ENCODE measurements around the gene RPS18. TPM values are rescaled to one million over a fixed set of nuclear protein-coding genes. Genes with fewer than 3 reads are reported as not detected.
A peak's percentile ranks its signal among the peaks of the same experiment; 100 is the strongest.

The RPS18 gene
- total and polyA plus RNA-seq, 9 of the 15 experiments (the other 6 are each of a cell fraction or from before 2014, with no cell fraction given): 5,023 to 17,516 (median 8,131) TPM

GRCh38 chr6:33248932-33249731 is 22.7 kb upstream of the RPS18 start (continued):
- TF ChIP-seq RNF219 (CRISPR knock-in tag; IDR thresholded peaks at IDR 0.05): no peak
- TF ChIP-seq TEAD2 (tag; IDR thresholded peaks at IDR 0.05): no peak
- TF ChIP-seq HDAC8 (tag; IDR thresholded peaks at IDR 0.05): peak; percentile 69; the same call in 1 of the 2 replicates
- TF ChIP-seq USF2 (CRISPR knock-in tag; IDR thresholded peaks at IDR 0.05): peak; percentile 12; the same call in 1 of the 2 replicates
- no peak for TF ChIP-seq ETS2 (tag; IDR thresholded peaks at IDR 0.05; ENCODE audit: borderline replicate concordance, poor library complexity, severe bottlenecking)
- no peak for TF ChIP-seq ZNF274 (IDR thresholded peaks at IDR 0.05; ENCODE audit: borderline replicate concordance, low read depth, low read length)
- no peak for TF ChIP-seq ZNF174 (CRISPR knock-in tag; IDR thresholded peaks at IDR 0.05)
- TF ChIP-seq POLR2AphosphoS2 (IDR thresholded peaks at IDR 0.05; ENCODE audit: low read length): peak; percentile 96
- no peak for TF ChIP-seq ZNF699 (CRISPR knock-in tag; IDR thresholded peaks at IDR 0.05; ENCODE audit: insufficient replicate concordance)
- TF ChIP-seq MAX (CRISPR knock-in tag; IDR thresholded peaks at IDR 0.05): peak; percentile 82
- no peak for TF ChIP-seq ZNF277 (CRISPR knock-in tag; IDR thresholded peaks at IDR 0.05; ENCODE audit: borderline replicate concordance)
- TF ChIP-seq MIER1 (IDR thresholded peaks at IDR 0.05; ENCODE audit: low read depth): no peak
- 0 out of 2 replicates have a peak, but pooled peaks have one; percentile 49 for TF ChIP-seq ZSCAN29 (IDR thresholded peaks at IDR 0.05)
- TF ChIP-seq RBM15 (IDR thresholded peaks at IDR 0.05; ENCODE audit: insufficient read depth, low read length): no peak
- TF ChIP-seq ZNF511 (CRISPR knock-in tag; IDR thresholded peaks at IDR 0.05): no peak; the same call in 1 of the 2 replicates
- peak in 1 of 2 experiments; percentile 8; a peak in 1 of 4 replicates for TF ChIP-seq MAZ (CRISPR knock-in tag; conservative IDR thresholded peaks at IDR 0.05 in 1 of 2, IDR thresholded peaks at IDR 0.05 in 1 of 2)
- peak; percentile 42 for TF ChIP-seq TOE1 (IDR thresholded peaks at IDR 0.05; ENCODE audit: borderline replicate concordance)
- no peak for TF ChIP-seq TOE1 (CRISPR knock-in tag; IDR thresholded peaks at IDR 0.05; ENCODE audit: borderline replicate concordance, low read depth)
- TF ChIP-seq TCF7 (IDR thresholded peaks at IDR 0.05; ENCODE audit: borderline replicate concordance): 0 out of 2 replicates have a peak, but pooled peaks have one; percentile 13
- no peak for TF ChIP-seq GTF2A2 (tag; IDR thresholded peaks at IDR 0.05)

Data from K562 (cell line).